Mammary epithelial cell (primary cell): Measurements from ENCODE around the gene RASGRF2.

Experiments used
- CTCF ChIP-seq, 2 donors: IDR thresholded peaks in 1 of 2; conservative IDR thresholded peaks in 1 of 2; 2 replicates each; pipeline ENCODE4 v1.5.1; 2011 to 2012; ENCODE audit warnings: inconsistent platforms in 2 of 2, low read length in 2 of 2, mild to moderate bottlenecking in 2 of 2, control low read depth in 1 of 2, low read depth in 1 of 2; ENCODE audit not compliant: insufficient read depth in 1 of 2; ENCODE audit errors: extremely low read depth in 1 of 2
- EZH2 ChIP-seq: IDR thresholded peaks from 2 replicates; pipeline ENCODE4 v1.6.1; 2012; ENCODE audit warnings: low read length, inconsistent platforms, borderline replicate concordance

- TF ChIP-seq CTCF (conservative IDR thresholded peaks at IDR 0.05 in 1 of 2, IDR thresholded peaks at IDR 0.05 in 1 of 2; ENCODE audit: extremely low read depth in 1 of 2, insufficient read depth in 1 of 2, low read depth in 1 of 2, low read length in 2 of 2) = no peak
- TF ChIP-seq EZH2 = no peak
Measured at GRCh38 chr5:81169924-81170323, 209.8 kb downstream of the RASGRF2 start.
